Liver (tissue), 3 donors: ENCODE measurements around the gene DNAH6.

Source experiments
- CTCF ChIP-seq: fragments of 150-350 bp; IDR thresholded peaks from 2 replicates; pipeline ENCODE4 v1.5.1; 2017; ENCODE audit warnings: improper control_type of control experiment, low read depth, low read length; ENCODE audit not compliant: missing input control
- MAX ChIP-seq: IDR thresholded peaks from 2 replicates; pipeline ENCODE4 v1.6.1; 2016; ENCODE audit warnings: antibody characterized with exemption
- RAD21 ChIP-seq, 2 donors: IDR thresholded peaks; 2 replicates each; pipeline ENCODE4 v1.6.1; 2016; ENCODE audit warnings: antibody characterized with exemption in 2 of 2, mild to moderate bottlenecking in 2 of 2
- YY1 ChIP-seq: IDR thresholded peaks from 2 replicates; pipeline ENCODE4 v1.6.1; 2016; ENCODE audit warnings: antibody characterized with exemption, mild to moderate bottlenecking
- donor health status: healthy.
- donor health status: healthy.

GRCh38 chr2:84821806-84822205 lies 305.5 kb downstream of the DNAH6 start:
- TF ChIP-seq CTCF (no peak), MAX (no peak), RAD21 (IDR thresholded peaks at IDR 0.05) (no peak), YY1 (no peak)
